HPDE6-E6E7 (cell line): ENCODE measurements around the gene C1orf105.
A peak's percentile ranks its signal among the peaks of the same experiment; 100 is the strongest.
"Not testable (repeated sequence)": the region's sequence is repeated elsewhere in the genome, so short reads cannot be mapped to it uniquely, and the experiment has no call there.

Experiments
- DNase-seq: peaks from one replicate; pipeline ENCODE4 v3.0.0; 2011; ENCODE audit warnings: missing footprints; ENCODE audit errors: extremely low spot score

The C1orf105 gene

GRCh38 chr1:172487550-172487949, 67.1 kb downstream of the C1orf105 start:
- DNase-seq: no peak

- no peak for DNase-seq
Measured at GRCh38 chr1:172488393-172488792, 67.9 kb downstream of the C1orf105 start.

- no peak for DNase-seq
Measured at GRCh38 chr1:172489847-172490246, 69.4 kb downstream of the C1orf105 start.

GRCh38 chr1:172492421-172492820, 71.9 kb downstream of the C1orf105 start:
- no peak for DNase-seq

GRCh38 chr1:172494166-172494565, 73.7 kb downstream of the C1orf105 start:
- no peak for DNase-seq

- DNase-seq: not testable (repeated sequence)
Measured at GRCh38 chr1:172496127-172496526, 75.6 kb downstream of the C1orf105 start.

GRCh38 chr1:172496678-172497077, 76.2 kb downstream of the C1orf105 start:
- no peak for DNase-seq

GRCh38 chr1:172497230-172497629, 76.7 kb downstream of the C1orf105 start:
- DNase-seq: no peak

GRCh38 chr1:172498857-172499256, 78.4 kb downstream of the C1orf105 start:
- DNase-seq: no peak

GRCh38 chr1:172499636-172500141, 79.2 kb downstream of the C1orf105 start:
- DNase-seq: peak; percentile 23

- DNase-seq: no peak
Measured at GRCh38 chr1:172500207-172500606, 79.7 kb downstream of the C1orf105 start.

- no peak for DNase-seq
Measured at GRCh38 chr1:172507741-172508140, 87.3 kb downstream of the C1orf105 start.

- no peak for DNase-seq
Measured at GRCh38 chr1:172510479-172510878, 90.0 kb downstream of the C1orf105 start.

- DNase-seq: no peak
Measured at GRCh38 chr1:172512591-172512990, 92.1 kb downstream of the C1orf105 start.

GRCh38 chr1:172513479-172513878, 93.0 kb downstream of the C1orf105 start:
- no peak for DNase-seq

GRCh38 chr1:172514108-172514507, 93.6 kb downstream of the C1orf105 start:
- DNase-seq: no peak

GRCh38 chr1:172515436-172515835, 95.0 kb downstream of the C1orf105 start:
- DNase-seq: no peak

GRCh38 chr1:172515927-172516326, 95.4 kb downstream of the C1orf105 start:
- no peak for DNase-seq

GRCh38 chr1:172517081-172517480, 96.6 kb downstream of the C1orf105 start:
- no peak for DNase-seq

GRCh38 chr1:172517545-172517944, 97.1 kb downstream of the C1orf105 start:
- no peak for DNase-seq
